HCT116 (cell line): ENCODE data around the gene ARPC4. TPM values are rescaled to one million over a fixed set of nuclear protein-coding genes. Genes with fewer than 3 reads are reported as not detected.

ENCODE experiments used
- ATAC-seq: fragments of 200-7000 bp; cut with Tn5 transposase; 2 replicates; pipeline ENCODE4 v1.9.1; 2020; ENCODE audit warnings: mild to moderate bottlenecking, moderate library complexity
- BruUV-seq: library from RNA; stranded (reverse); fragments of 400-500 nt; replicated peaks from 2 replicates; lab custom pipeline; 2021; lab: Mats Ljungman, UMichigan
- CTCF ChIA-PET: fragments of 300-600 bp; sonication (Branson Sonifier 250); formaldehyde crosslinking; loops from one replicate; lab custom pipeline; 2021; ENCODE audit warnings: antibody characterized with exemption; lab: Charles Lee
- POLR2A ChIA-PET: fragments of 300-600, 350-600 bp; sonication (Branson Sonifier 250); formaldehyde crosslinking; loops from one replicate; lab custom pipeline; 2021; ENCODE audit warnings: antibody characterized with exemption; lab: Charles Lee
- RAD21 ChIA-PET, 2 experiments: fragments of 300-600 bp; sonication (Branson Sonifier 250); formaldehyde crosslinking; loops; one replicate each; lab custom pipeline; 2023; ENCODE audit warnings: low total read pairs in 2 of 2; ENCODE audit not compliant: uncharacterized antibody in 2 of 2, unreplicated experiment in 2 of 2, low non-redundant PET in 1 of 2; lab: Charles Lee
- DNase-seq: peaks from one replicate; pipeline ENCODE4 v3.0.0-alpha.2; 2010; ENCODE audit warnings: low read depth, low spot score
- H2AFZ ChIP-seq: fragments of 200-600 bp; shearing (Covaris generic), sonication (generic); 2 replicates; pipeline ENCODE4 v1.6.1; 2017; ENCODE audit warnings: low read depth, mixed run types, mixed read lengths, antibody characterized with exemption, low read length; ENCODE audit not compliant: poor library complexity, severe bottlenecking
- H3K27ac ChIP-seq: 2 replicates; pipeline ENCODE4 v1.5.1; 2012; ENCODE audit warnings: low read depth, low read length
- H3K27me3 ChIP-seq: fragments of 200-600 bp; sonication (generic); 2 replicates; pipeline ENCODE4 v1.6.1; 2016; ENCODE audit warnings: mixed run types, low read length, mixed read lengths; ENCODE audit not compliant: insufficient read depth
- H3K36me3 ChIP-seq, 2 experiments: fragments of 200-500 bp in 1 of 2; fragments of 200-600 bp in 1 of 2; sonication (Bioruptor generic) in 1 of 2; sonication (generic) in 1 of 2; 2 replicates each; pipeline versions ENCODE4 v1.5.1 to v1.6.1; 2014 to 2016; ENCODE audit warnings: low read length in 2 of 2, inconsistent platforms in 1 of 2, mixed read lengths in 1 of 2, mixed run types in 1 of 2; ENCODE audit not compliant: insufficient read depth in 2 of 2, control insufficient read depth in 1 of 2
- H3K4me1 ChIP-seq, 2 experiments: fragments of 200-600 bp in 1 of 2; sonication (generic) in 1 of 2; 2 replicates each; pipeline versions ENCODE4 v1.5.1 to v1.6.1; 2012 to 2017; ENCODE audit warnings: low read length in 2 of 2, inconsistent platforms in 1 of 2, mild to moderate bottlenecking in 1 of 2, mixed read lengths in 1 of 2, mixed run types in 1 of 2, moderate library complexity in 1 of 2; ENCODE audit not compliant: insufficient read depth in 2 of 2, control insufficient read depth in 1 of 2
- H3K4me2 ChIP-seq: fragments of 200-600 bp; sonication (generic); 2 replicates; pipeline ENCODE4 v1.6.1; 2017; ENCODE audit warnings: mixed run types, low read length, mixed read lengths
- H3K4me3 ChIP-seq, 2 experiments: fragments of 200-600 bp in 1 of 2; sonication (generic) in 1 of 2; replicated peaks in 1 of 2; 2 replicates each; pipeline ENCODE4 v1.5.1; 2011 to 2016; ENCODE audit warnings: low read length in 2 of 2, control low read depth in 1 of 2, low read depth in 1 of 2, mild to moderate bottlenecking in 1 of 2, mixed read lengths in 1 of 2, mixed run types in 1 of 2
- H3K79me2 ChIP-seq: fragments of 200-600 bp; sonication (generic); 2 replicates; pipeline ENCODE4 v1.6.1; 2017; ENCODE audit warnings: mild to moderate bottlenecking, mixed run types, low read length, moderate library complexity, mixed read lengths; ENCODE audit not compliant: insufficient read depth
- H3K9ac ChIP-seq: fragments of 200-600 bp; sonication (generic); 2 replicates; pipeline ENCODE4 v1.6.1; 2016; ENCODE audit warnings: low read length, mixed read lengths
- H3K9me2 ChIP-seq: fragments of 200-600 bp; sonication (generic), shearing (Covaris generic); 2 replicates; pipeline ENCODE4 v1.6.1; 2017; ENCODE audit warnings: mixed run types, mild to moderate bottlenecking, moderate library complexity; ENCODE audit not compliant: insufficient read depth
- H3K9me3 ChIP-seq, 2 experiments: fragments of 200-500 bp in 1 of 2; fragments of 200-600 bp in 1 of 2; sonication (Bioruptor generic) in 1 of 2; sonication (generic) in 1 of 2; 2 replicates each; pipeline ENCODE4 v1.6.1; 2014 to 2017; ENCODE audit warnings: low read length in 2 of 2, mixed read lengths in 2 of 2, inconsistent platforms in 1 of 2, low read depth in 1 of 2, mild to moderate bottlenecking in 1 of 2, mixed run types in 1 of 2, moderate library complexity in 1 of 2; ENCODE audit not compliant: control insufficient read depth in 1 of 2, insufficient read depth in 1 of 2
- H4K20me1 ChIP-seq: fragments of 200-600 bp; sonication (generic), shearing (Covaris generic); 2 replicates; pipeline ENCODE4 v1.6.1; 2017; ENCODE audit warnings: mixed run types, mild to moderate bottlenecking, moderate library complexity; ENCODE audit not compliant: insufficient read depth
- CBX3 ChIP-seq: IDR thresholded peaks from 2 replicates; pipeline ENCODE4 v1.6.1; 2012; ENCODE audit warnings: low read depth
- CEBPB ChIP-seq: IDR thresholded peaks from 2 replicates; pipeline ENCODE4 v1.6.1; 2012; ENCODE audit warnings: low read depth
- CTCF ChIP-seq, 3 experiments: fragments of 200-600 bp in 1 of 3; sonication (generic) in 1 of 3; IDR thresholded peaks in 2 of 3; conservative IDR thresholded peaks in 1 of 3; 2 replicates each; pipeline ENCODE4 v1.5.1; 2012 to 2017; ENCODE audit warnings: low read depth in 2 of 3, low read length in 2 of 3, antibody characterized with exemption in 1 of 3, borderline replicate concordance in 1 of 3, control low read depth in 1 of 3, mild to moderate bottlenecking in 1 of 3, mixed read lengths in 1 of 3, mixed run types in 1 of 3, moderate library complexity in 1 of 3; ENCODE audit not compliant: insufficient read depth in 1 of 3
- EGR1 ChIP-seq: IDR thresholded peaks from 2 replicates; pipeline ENCODE4 v1.6.1; 2012; ENCODE audit warnings: low read depth
- EZH2phosphoT487 ChIP-seq: fragments of 200-600 bp; IDR thresholded peaks from 2 replicates; pipeline ENCODE4 v1.6.1; 2018; ENCODE audit warnings: antibody characterized with exemption, borderline replicate concordance
- FOSL1 ChIP-seq: IDR thresholded peaks from 2 replicates; pipeline ENCODE4 v1.6.1; 2012; ENCODE audit warnings: low read depth
- JUND ChIP-seq: IDR thresholded peaks from 2 replicates; pipeline ENCODE4 v1.6.1; 2012
- MAX ChIP-seq: IDR thresholded peaks from 2 replicates; pipeline ENCODE4 v1.6.1; 2012
- POLR2A ChIP-seq: IDR thresholded peaks from 2 replicates; pipeline ENCODE4 v1.7.0; 2011; ENCODE audit warnings: borderline replicate concordance; ENCODE audit not compliant: insufficient read depth, insufficient read length; ENCODE audit errors: extremely low read depth
- SIN3A ChIP-seq: IDR thresholded peaks from 2 replicates; pipeline ENCODE4 v1.6.1; 2012; ENCODE audit warnings: low read depth
- ZBTB33 ChIP-seq: IDR thresholded peaks from 2 replicates; pipeline ENCODE4 v1.6.1; 2011; ENCODE audit warnings: mild to moderate bottlenecking, low read length, moderate library complexity; ENCODE audit not compliant: insufficient replicate concordance; ENCODE audit errors: extremely low read depth
- ZFX ChIP-seq: fragments of 450-650 bp; IDR thresholded peaks from 2 replicates; pipeline ENCODE4 v1.6.1; 2017
- intact Hi-C: fragments of 100-400 bp; cut with micrococcal nuclease; formaldehyde crosslinking; loops from 2 replicates; pipeline ENCODE4 v1.10.0; 2022
- total RNA-seq: library from RNA; stranded (reverse); gene quantifications from one replicate; pipeline ENCODE4 v1.2.1, GENCODE V29; 2021; ENCODE audit not compliant: unreplicated experiment

The ARPC4 gene
- total RNA-seq, 1 experiment from 2014 or later = 110 TPM

- Histone ChIP-seq H3K27me3 (no peaks in the 10 kb centered on the region), H2AFZ (no peak overlapping the region), H3K4me2 (peak overlapping the region; percentile 73), H3K36me3 (peaks cover 13% of the 10 kb centered on the region in 2 experiments; a peak in 2 of 4 replicates), H3K9me2 (no peaks in the 10 kb centered on the region), H3K9me3 (no peaks in the 10 kb centered on the region), H3K79me2 (no peaks in the 10 kb centered on the region), H3K4me3 (peak overlapping the region; percentile 35 to 54), H4K20me1 (no peaks in the 10 kb centered on the region), H3K9ac (peak overlapping the region; percentile 68), H3K27ac (peak overlapping the region; percentile 69; the same call in 1 of the 2 replicates), H3K4me1 (peaks cover 11 to 33% of the 10 kb centered on the region in 2 experiments; a peak in 3 of 4 replicates)
- POLR2A ChIA-PET = no interaction called here
- DNase-seq (no peak), ATAC-seq (no peak)
- BruUV-seq = no TSS peak
- RAD21 ChIA-PET = no interaction called here
- CTCF ChIA-PET = interaction anchor here (2.7 kb wide), 1 partner anchor 94 kb away, joined by 11 read pairs; no protein-coding TSS in a partner anchor
- intact Hi-C loops = no loop called here
- no peak for TF ChIP-seq CTCF (IDR thresholded peaks at IDR 0.05 in 2 of 3, conservative IDR thresholded peaks at IDR 0.05 in 1 of 3; ENCODE audit: borderline replicate concordance in 1 of 3, insufficient read depth in 1 of 3, low read depth in 2 of 3, low read length in 2 of 3)
- no peak for TF ChIP-seq CBX3
- TF ChIP-seq MAX = no peak
- TF ChIP-seq EZH2phosphoT487 = no peak
- no peak for TF ChIP-seq ZFX
- TF ChIP-seq FOSL1 = no peak
- no peak for TF ChIP-seq SIN3A
- TF ChIP-seq JUND = no peak
- TF ChIP-seq POLR2A = no peak
- TF ChIP-seq EGR1 = no peak
These were observed 17.5 kb downstream of the ARPC4 start for GRCh38 chr3:9810433-9810770.

GRCh38 chr3:9810846-9811245 is 18.0 kb downstream of the ARPC4 start:
- H2AFZ ChIP-seq = no peak overlapping the region
- peaks cover 9 to 10% of the 10 kb centered on the region in 2 experiments; a peak in 2 of 4 replicates for H3K36me3 ChIP-seq
- no peaks in the 10 kb centered on the region for H3K79me2 ChIP-seq
- ChIA-PET CTCF (no interaction called here), POLR2A (no interaction called here), RAD21 (no interaction called here)
- H3K27ac ChIP-seq = no peak overlapping the region
- DNase-seq = no peak
- no peak overlapping the region for H3K4me3 ChIP-seq
- no peak for ATAC-seq
- intact Hi-C loops = no loop called here
- TF ChIP-seq CBX3 (no peak), ZBTB33 (no peak), CEBPB (no peak), EGR1 (no peak), ZFX (no peak)
- H3K9ac ChIP-seq = no peak overlapping the region
- BruUV-seq = no TSS peak
- no peaks in the 10 kb centered on the region for H3K9me2 ChIP-seq
- 0 out of 2 replicates have a peak overlapping the region, but pooled peaks have one; percentile 73 for H3K4me2 ChIP-seq
- no peaks in the 10 kb centered on the region for H3K27me3 ChIP-seq
- no peaks in the 10 kb centered on the region for H4K20me1 ChIP-seq
- peaks cover 11 to 33% of the 10 kb centered on the region in 2 experiments; a peak in 3 of 4 replicates for H3K4me1 ChIP-seq
- no peaks in the 10 kb centered on the region for H3K9me3 ChIP-seq
